ENCODE data around the gene RNF26. TPM values are rescaled to one million over a fixed set of nuclear protein-coding genes. Genes with fewer than 3 reads are reported as not detected.
A peak's percentile ranks its signal among the peaks of the same experiment; 100 is the strongest.

RNF26 gene
- total RNA-seq, 1 donor from 2014 or later: 45.6 TPM

DNA sequence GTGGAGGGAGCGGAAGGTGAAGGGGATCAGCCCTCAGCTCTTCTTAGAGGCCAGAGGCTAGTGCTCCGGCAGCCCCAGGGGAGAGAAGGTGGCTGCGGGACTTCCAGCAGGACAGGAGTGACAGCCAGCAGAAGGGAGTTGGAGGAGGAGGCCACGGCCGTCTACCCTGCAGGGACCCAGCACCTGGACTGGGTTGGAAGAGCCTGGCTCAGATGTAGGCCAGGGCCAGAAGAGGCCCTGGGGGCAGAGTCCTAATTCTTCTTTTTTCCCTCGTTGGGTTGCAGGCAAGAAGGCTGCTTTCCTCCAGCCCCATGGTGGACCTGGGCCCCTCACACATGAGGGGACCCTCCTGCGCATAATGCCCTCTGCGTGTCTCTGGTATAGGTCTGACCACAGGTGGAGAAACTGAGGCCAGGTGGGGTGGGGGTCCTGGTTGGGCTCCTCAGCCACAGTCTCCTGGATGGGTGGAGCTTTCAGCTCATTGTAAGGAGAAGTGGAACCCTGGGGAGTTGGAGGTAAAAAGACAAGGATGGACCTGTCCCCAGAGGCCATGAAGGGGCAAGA lies 15.1 kb upstream of the RNF26 start:
- TF ChIP-seq, protein P1, sequence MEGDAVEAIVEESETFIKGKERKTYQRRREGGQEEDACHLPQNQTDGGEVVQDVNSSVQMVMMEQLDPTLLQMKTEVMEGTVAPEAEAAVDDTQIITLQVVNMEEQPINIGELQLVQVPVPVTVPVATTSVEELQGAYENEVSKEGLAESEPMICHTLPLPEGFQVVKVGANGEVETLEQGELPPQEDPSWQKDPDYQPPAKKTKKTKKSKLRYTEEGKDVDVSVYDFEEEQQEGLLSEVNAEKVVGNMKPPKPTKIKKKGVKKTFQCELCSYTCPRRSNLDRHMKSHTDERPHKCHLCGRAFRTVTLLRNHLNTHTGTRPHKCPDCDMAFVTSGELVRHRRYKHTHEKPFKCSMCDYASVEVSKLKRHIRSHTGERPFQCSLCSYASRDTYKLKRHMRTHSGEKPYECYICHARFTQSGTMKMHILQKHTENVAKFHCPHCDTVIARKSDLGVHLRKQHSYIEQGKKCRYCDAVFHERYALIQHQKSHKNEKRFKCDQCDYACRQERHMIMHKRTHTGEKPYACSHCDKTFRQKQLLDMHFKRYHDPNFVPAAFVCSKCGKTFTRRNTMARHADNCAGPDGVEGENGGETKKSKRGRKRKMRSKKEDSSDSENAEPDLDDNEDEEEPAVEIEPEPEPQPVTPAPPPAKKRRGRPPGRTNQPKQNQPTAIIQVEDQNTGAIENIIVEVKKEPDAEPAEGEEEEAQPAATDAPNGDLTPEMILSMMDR (conservative IDR thresholded peaks at IDR 0.05): no peak
- Mint-ChIP-seq H3K27me3 (peaks cover 51% of the 10 kb centered on the region), H3K4me3 (peak overlapping the region; percentile 73), H3K9me3 (no peaks in the 10 kb centered on the region), H3K4me1 (ENCODE audit: unreplicated experiment) (peaks cover 27% of the 10 kb centered on the region), H3K36me3 (no peaks in the 10 kb centered on the region), H3K27ac (no peak overlapping the region)
- no peak for DNase-seq (ENCODE audit: extremely low spot score, unreplicated experiment)

DNA sequence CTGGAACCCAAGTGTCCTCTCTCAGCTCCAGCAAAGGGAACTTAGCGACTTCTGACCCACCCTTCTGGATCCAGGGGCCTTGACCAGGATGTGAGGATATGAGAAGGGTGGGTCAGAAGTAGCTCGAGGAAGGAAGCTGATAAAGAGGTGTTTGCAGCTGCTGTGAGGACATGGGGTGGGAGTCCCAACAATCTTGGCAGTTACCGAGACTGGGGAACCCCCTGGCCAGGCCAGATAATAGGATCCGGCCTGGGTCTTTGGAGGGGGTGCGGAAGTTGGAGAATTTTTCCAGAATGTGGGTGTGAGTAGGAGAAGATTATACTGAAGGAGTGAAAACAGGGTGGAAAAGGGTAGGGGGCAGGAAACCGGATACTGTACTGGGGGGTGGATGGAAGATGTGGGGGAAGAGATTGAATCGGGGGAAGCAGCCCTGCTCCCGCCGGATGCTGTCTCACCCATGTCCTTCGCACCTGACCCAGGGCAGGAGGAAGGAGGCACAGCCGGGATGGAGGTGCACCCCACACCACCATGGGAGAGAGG lies 14.6 kb upstream of the RNF26 start:
- TF ChIP-seq, protein P1 (conservative IDR thresholded peaks at IDR 0.05): no peak
- H3K4me1 Mint-ChIP-seq (ENCODE audit: unreplicated experiment): peaks cover 27% of the 10 kb centered on the region
- no peaks in the 10 kb centered on the region for H3K36me3 Mint-ChIP-seq
- no peak for DNase-seq (ENCODE audit: extremely low spot score, unreplicated experiment)
- peak overlapping the region; percentile 83 for H3K4me3 Mint-ChIP-seq
- H3K27me3 Mint-ChIP-seq: peaks cover 46% of the 10 kb centered on the region
- no peaks in the 10 kb centered on the region for H3K9me3 Mint-ChIP-seq
- H3K27ac Mint-ChIP-seq: peak overlapping the region; percentile 62

DNA sequence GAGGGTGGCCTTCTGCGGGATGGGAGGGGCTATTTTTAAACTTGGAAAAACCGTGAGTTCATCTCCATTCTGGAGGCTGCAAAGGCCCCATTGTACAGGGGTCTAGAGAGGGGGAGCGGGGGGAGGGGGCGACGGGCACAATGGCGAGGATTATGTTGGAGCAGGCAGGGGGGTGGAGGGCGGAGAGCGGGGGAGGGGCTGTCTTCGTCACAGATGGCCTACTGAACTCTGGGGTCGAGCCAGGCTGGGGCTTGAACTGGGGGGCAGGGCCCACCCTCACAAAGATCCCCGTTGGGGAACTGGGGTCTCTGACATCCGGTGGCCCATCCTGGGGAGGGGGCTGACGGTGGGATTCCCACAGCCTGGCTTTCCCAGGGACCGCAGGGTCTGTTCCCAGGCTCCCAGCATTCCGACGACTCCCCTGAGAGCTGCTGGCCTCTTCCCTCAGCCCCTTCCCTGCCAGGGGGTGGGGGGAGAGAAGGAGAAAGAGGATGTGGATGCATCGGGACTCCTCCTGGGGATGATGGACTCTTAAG lies 14.0 kb upstream of the RNF26 start:
- H3K4me3 Mint-ChIP-seq: peak overlapping the region; percentile 83
- peak overlapping the region; percentile 62 for H3K27ac Mint-ChIP-seq
- no peaks in the 10 kb centered on the region for H3K36me3 Mint-ChIP-seq
- peaks cover 27% of the 10 kb centered on the region for H3K4me1 Mint-ChIP-seq (ENCODE audit: unreplicated experiment)
- TF ChIP-seq, protein P1 (conservative IDR thresholded peaks at IDR 0.05): no peak
- H3K27me3 Mint-ChIP-seq: peaks cover 40% of the 10 kb centered on the region
- DNase-seq (ENCODE audit: extremely low spot score, unreplicated experiment): peak; percentile 72
- no peaks in the 10 kb centered on the region for H3K9me3 Mint-ChIP-seq

DNA sequence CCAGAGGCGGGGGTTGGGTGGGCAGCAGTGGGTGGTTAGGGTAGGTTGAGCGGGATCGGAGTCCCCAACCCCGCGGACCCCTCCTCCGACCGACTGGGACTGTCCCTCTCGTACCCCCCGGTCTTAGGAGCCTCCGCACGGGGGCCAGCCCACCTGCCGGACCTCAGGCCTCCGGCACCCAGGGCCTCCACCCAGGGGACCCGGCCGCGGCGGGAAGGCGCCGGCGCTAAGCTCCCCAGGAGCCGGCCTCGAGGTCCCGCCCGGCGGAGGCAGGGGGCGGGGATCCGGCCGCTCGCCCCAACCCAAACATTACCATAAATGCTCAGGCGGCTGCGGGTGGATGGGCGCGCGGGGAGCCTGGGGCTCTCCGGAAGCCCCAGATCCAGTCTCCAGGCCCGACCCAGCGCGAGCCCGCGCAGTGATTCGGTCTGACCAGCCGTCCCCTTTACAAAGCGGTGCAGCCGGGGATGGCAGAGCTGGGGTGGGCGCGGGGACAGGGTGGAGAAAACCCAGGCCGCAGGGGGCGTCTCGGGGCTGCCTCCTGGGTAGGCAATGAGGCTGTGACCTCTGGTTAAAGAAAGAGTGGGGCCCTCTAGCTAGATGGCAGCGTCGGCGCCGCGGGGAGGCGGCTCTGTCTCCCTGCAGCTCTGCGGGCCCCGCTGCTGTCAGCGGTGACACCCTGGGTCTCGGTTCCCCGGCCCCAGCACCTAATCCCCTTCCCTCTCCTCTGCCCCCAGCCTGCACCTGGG lies 13.4 kb upstream of the RNF26 start:
- no peaks in the 10 kb centered on the region for H3K36me3 Mint-ChIP-seq
- H3K27me3 Mint-ChIP-seq: peaks cover 35% of the 10 kb centered on the region
- H3K4me1 Mint-ChIP-seq (ENCODE audit: unreplicated experiment): peaks cover 27% of the 10 kb centered on the region
- TF ChIP-seq, protein P1 (conservative IDR thresholded peaks at IDR 0.05): no peak
- H3K4me3 Mint-ChIP-seq: peak overlapping the region; percentile 83
- no peaks in the 10 kb centered on the region for H3K9me3 Mint-ChIP-seq
- H3K27ac Mint-ChIP-seq: no peak overlapping the region
- peak; percentile 75 for DNase-seq (ENCODE audit: extremely low spot score, unreplicated experiment)

DNA sequence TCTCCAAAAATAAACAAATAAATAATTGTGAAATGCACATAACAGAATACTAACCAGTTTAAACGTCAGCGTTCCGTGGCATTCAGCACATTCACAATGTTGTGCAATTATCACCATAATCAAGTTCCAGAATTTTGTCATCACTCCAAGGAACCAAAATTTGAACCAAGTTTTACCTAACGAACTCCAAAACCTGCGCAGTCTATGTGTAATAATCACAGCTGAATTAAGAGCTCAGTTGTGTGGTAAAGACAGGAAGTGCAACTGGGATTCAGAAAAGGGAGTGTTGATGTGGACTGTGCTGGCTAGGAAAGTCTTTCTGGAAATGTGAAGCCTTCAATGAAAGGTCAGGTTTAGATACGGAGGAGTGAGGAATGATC lies 12.0 kb upstream of the RNF26 start:
- Mint-ChIP-seq H3K4me1 (ENCODE audit: unreplicated experiment) (peaks cover 27% of the 10 kb centered on the region), H3K27me3 (peaks cover 34% of the 10 kb centered on the region), H3K9me3 (no peaks in the 10 kb centered on the region), H3K27ac (no peak overlapping the region), H3K4me3 (no peak overlapping the region), H3K36me3 (no peaks in the 10 kb centered on the region)
- DNase-seq (ENCODE audit: extremely low spot score, unreplicated experiment): no peak
- TF ChIP-seq, protein P1 (conservative IDR thresholded peaks at IDR 0.05): no peak
